Stimulated activated CD8-positive, alpha-beta memory T cell treated with anti-CD3 and anti-CD28 coated beads, Interleukin-4, amount 100 ng/mL, for 24 hours (primary cell): Measurements from ENCODE around the gene C17orf67.

Experiments
- DNase-seq: peaks from one replicate; pipeline ENCODE4 v3.0.0-alpha.2; 2020; ENCODE audit warnings: low read depth

C17orf67 gene, protein sequence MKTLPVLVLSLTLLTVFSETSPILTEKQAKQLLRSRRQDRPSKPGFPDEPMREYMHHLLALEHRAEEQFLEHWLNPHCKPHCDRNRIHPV

GRCh38 chr17:56833809-56834379 lies at the start of gene C17orf67, which contains the start of gene DGKE:
TSS of gene C17orf67 (minus strand) at chr17:56833920. CDS start at chr17:56815810, 18,110 bp downstream.
TSS of gene DGKE (plus strand) at chr17:56834151. CDS start at chr17:56834796, 645 bp downstream.
- peak; percentile 97 for DNase-seq

GRCh38 chr17:56881685-56882295 lies 48.1 kb upstream of the C17orf67 start:
- DNase-seq, result no peak

GRCh38 chr17:56880571-56880970 lies 46.9 kb upstream of the C17orf67 start:
- DNase-seq, result no peak

- DNase-seq, result no peak
Observed at GRCh38 chr17:56880133-56880532, 46.4 kb upstream of the C17orf67 start.

GRCh38 chr17:56879280-56879679 lies 45.6 kb upstream of the C17orf67 start:
- DNase-seq, result no peak

- DNase-seq, result no peak
Observed at GRCh38 chr17:56876766-56877179, 43.1 kb upstream of the C17orf67 start.

GRCh38 chr17:56870081-56870651 lies 36.4 kb upstream of the C17orf67 start:
- no peak for DNase-seq

DNA sequence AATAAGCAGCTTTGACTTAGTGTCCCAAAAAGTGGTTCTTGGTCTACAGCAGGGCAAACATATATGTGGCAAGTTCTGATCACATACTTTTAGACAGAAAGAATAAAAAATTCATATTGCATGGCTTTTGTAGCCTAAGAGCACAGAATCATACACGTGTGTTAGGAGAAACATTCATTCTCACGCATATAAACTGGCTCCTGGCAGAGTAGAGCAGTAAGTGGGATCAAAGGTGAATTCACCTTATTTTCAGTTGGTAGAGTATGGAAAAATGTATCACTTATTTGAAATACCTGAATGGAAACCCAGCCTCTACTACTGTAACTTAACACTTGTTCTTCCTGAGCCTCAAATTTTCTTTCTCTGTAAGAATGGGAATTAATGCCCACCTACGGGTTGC lies 35.0 kb upstream of the C17orf67 start:
- no peak for DNase-seq

GRCh38 chr17:56867948-56868376 lies 34.2 kb upstream of the C17orf67 start:
- no peak for DNase-seq

DNA sequence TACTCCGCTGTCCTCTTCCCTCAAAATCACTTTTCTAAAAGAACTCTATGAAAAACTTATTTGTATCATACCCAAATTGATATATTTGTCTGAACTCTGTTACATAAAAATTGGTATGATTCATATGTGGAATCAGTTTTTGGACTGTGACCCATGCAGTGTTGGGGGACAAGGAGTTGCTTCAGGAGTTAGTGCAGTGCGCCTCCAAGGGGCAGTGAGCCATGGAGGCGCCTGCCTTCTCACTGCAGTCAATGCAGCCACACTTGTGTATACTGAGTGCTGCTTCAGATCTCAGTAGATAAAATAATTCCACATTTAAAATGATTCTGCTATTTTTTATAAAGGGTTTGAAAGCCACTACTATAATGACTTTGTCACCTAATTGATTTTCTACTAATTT lies 32.8 kb upstream of the C17orf67 start:
- no peak for DNase-seq

DNA sequence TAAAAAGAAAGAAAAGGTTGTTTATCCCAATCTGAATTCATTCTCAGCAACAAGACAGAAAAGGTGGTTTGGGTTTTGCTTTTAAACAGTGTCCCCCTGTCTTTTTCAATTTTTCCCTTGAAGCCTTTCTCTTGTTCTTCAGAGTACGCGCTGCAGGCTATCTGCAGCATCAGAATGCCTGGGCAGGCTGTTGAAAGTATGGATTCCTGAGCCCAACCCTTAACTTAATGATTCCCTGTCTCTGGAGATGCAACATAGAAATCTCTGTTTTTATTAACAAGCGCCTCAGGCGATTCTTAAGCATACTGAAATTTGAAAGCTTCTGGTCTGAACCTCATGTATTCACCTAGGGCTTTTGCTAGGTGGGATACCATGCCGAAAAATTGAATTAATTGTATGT lies 32.4 kb upstream of the C17orf67 start:
- DNase-seq, result no peak

- no peak for DNase-seq
Observed at GRCh38 chr17:56863974-56864373, 30.3 kb upstream of the C17orf67 start.

GRCh38 chr17:56861899-56862298 lies 28.2 kb upstream of the C17orf67 start:
- no peak for DNase-seq

DNA sequence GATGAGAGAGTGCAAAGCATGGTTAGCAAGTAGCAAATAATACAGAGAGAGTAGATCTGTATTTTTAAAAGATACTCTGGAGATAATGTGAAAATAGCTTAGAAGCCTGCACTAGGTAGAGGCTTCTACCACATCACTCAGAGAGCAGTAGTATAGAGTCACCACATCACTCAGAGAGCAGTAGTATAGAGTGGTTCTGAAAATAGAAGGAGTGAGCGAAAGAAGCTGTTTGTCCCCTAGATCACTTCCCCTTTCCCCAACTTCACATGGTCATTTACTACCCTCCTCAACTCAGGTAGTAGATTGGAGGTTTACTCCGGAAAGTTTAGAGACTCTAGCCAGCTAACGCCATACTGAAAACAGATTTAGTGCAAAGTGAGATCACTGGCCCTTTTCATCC lies 17.3 kb upstream of the C17orf67 start:
- no peak for DNase-seq

DNA sequence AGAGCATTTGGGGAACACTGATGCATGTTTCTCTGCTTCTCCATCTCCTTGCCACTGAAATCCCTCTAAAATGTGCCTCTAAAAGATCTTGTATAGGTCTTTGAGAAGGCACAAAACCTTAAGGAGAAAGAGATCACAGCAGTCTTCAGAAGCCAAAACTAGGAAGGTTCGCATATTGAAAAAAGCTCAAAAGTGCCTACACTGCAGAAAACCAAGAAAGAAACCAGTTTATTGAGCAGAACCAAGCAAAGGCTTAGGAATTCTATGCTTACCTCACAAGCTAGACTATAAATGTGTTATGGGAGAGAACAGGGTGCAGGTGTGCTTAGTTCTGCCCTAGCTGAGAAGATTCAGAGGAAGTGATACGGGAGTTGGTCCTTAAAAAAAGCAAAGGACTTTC lies 16.9 kb upstream of the C17orf67 start:
- no peak for DNase-seq

- DNase-seq, result no peak
Observed at GRCh38 chr17:56849131-56849530, 15.4 kb upstream of the C17orf67 start.

GRCh38 chr17:56847106-56847505 lies 13.4 kb upstream of the C17orf67 start:
- DNase-seq, result no peak

DNA sequence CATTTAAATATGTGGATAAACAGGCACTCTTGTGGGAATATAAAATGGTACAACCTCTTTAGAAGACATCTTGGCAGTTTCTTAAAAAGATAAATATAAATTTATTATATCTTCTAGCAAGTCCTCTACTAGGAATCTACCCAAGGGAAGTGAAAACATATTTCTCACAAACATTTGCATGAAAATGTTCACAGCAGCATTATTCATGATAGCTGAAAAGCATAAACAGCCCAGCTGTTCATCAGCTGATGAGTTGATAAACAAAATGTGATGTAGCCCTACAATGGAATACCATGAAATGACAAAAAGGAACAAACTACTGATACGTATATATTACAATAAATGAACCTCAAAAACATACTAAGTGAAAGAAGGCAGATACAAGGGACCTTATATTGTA lies 12.2 kb upstream of the C17orf67 start:
- DNase-seq, result no peak

DNA sequence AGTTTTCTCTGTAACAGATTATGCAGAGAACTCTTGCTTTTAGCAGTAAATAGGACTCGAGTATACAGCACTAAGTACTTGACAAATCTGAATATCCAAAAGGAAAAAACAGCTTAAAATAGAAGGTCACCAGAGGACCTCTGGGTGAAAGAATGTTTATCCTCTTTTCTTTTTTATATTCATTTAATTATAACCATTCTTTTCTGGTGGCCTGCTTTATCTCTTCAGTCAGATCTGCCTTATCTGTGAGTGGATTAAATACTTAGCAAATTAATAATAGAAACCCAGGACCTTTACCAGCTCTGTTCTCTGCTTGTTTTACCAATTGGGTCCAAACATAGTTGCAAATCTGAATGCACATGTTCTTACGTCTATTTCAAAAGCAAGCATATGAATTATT lies 8.9 kb upstream of the C17orf67 start:
- no peak for DNase-seq

DNA sequence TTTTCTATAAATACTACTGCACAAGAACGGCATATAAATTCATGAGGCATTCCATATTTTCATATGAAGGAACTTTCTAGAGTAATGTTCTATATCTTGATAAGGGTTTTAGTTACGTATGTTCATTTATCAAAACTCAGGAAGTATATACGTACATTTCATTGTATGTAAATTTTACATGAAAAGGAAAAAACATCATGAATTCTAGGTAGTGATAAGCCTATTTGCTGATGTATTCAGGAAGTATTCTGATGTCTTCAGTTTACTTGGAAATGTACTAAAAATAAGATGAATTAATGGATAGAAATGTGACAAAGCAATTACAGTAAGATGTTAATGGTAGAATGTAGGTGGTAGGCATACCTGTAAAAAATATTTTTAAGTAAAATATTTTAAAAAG lies 5.0 kb upstream of the C17orf67 start:
- no peak for DNase-seq

- DNase-seq, result no peak
Observed at GRCh38 chr17:56835264-56835585, 1.5 kb upstream of the C17orf67 start.

DNA sequence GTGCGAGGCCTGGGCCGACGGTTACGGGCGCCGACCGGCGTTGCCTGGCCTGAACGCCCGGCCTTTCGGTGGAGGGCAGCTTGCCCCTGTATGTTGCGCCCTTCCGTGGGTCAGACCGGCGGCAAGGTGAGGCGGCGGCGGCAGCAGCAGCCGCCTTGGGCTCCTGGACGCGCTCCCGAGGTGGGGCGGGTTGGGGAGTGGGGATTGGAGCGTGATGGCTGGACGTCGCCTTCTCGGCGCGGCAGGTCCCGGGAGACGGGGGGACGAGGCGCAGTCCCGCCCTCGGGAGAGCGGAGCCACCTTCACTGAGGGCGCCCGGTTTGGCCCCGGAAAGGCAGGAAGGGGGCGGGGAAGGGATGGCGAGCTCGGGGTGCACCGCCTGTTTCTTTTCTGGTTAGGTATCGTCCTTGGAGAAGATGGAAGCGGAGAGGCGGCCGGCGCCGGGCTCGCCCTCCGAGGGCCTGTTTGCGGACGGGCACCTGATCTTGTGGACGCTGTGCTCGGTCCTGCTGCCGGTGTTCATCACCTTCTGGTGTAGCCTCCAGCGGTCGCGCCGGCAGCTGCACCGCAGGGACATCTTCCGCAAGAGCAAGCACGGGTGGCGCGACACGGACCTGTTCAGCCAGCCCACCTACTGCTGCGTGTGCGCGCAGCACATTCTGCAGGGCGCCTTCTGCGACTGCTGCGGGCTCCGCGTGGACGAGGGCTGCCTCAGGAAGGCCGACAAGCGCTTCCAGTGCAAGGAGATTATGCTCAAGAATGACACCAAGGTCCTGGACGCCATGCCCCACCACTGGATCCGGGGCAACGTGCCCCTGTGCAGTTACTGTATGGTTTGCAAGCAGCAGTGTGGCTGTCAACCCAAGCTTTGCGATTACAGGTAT lies 902 bp upstream of the C17orf67 start:
- peak; percentile 51 for DNase-seq
